ENCODE measurements around the gene DDAH2.

Gene DDAH2

DNA sequence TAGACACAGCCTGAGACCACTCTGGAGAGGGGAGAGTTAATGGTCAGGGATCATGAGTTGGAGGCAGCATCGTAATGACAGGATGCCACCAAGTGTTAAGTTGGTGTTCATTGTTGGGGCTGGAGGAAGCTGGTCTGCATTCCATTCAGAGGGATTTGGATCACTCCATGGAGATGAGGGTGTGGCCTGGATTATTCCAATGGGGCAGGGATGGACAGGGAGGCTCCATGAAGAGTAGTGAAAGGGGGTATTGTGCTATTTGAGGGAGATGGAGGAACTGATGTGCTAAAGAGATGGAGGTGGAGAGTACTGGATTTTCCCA is 34.5 kb upstream of the DDAH2 start:
- Histone ChIP-seq H2AFZ (ENCODE audit: low read length) (no peak overlapping the region), H3K27me3 (ENCODE audit: insufficient read depth, low read length) (no peaks in the 10 kb centered on the region), H4K20me1 (ENCODE audit: insufficient read depth, low read length) (no peaks in the 10 kb centered on the region), H3K4me2 (ENCODE audit: low read length) (no peak overlapping the region), H3F3A (ENCODE audit: insufficient read depth, low read length) (no peaks in the 10 kb centered on the region), H3K9ac (ENCODE audit: low read length) (no peak overlapping the region), H3K9me3 (ENCODE audit: low read length) (no peaks in the 10 kb centered on the region), H3K36me3 (ENCODE audit: insufficient read depth, low read length) (peaks cover 61% of the 10 kb centered on the region), H3K79me2 (ENCODE audit: insufficient read depth, low read length) (no peaks in the 10 kb centered on the region), H3K27ac (ENCODE audit: low read depth, low read length, poor library complexity, severe bottlenecking) (no peak overlapping the region), H3K4me3 (ENCODE audit: low read depth, low read length, poor library complexity, severe bottlenecking) (no peak overlapping the region), H3K9me2 (ENCODE audit: low read depth, low read length) (no peaks in the 10 kb centered on the region), H3K4me1 (ENCODE audit: insufficient read depth, low read length, severe bottlenecking) (no peaks in the 10 kb centered on the region)
- TF ChIP-seq EZH2 (IDR thresholded peaks at IDR 0.05; ENCODE audit: borderline replicate concordance, low read length) = no peak
- TF ChIP-seq, protein P1, sequence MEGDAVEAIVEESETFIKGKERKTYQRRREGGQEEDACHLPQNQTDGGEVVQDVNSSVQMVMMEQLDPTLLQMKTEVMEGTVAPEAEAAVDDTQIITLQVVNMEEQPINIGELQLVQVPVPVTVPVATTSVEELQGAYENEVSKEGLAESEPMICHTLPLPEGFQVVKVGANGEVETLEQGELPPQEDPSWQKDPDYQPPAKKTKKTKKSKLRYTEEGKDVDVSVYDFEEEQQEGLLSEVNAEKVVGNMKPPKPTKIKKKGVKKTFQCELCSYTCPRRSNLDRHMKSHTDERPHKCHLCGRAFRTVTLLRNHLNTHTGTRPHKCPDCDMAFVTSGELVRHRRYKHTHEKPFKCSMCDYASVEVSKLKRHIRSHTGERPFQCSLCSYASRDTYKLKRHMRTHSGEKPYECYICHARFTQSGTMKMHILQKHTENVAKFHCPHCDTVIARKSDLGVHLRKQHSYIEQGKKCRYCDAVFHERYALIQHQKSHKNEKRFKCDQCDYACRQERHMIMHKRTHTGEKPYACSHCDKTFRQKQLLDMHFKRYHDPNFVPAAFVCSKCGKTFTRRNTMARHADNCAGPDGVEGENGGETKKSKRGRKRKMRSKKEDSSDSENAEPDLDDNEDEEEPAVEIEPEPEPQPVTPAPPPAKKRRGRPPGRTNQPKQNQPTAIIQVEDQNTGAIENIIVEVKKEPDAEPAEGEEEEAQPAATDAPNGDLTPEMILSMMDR (IDR thresholded peaks at IDR 0.05; ENCODE audit: low read length) = no peak

DNA sequence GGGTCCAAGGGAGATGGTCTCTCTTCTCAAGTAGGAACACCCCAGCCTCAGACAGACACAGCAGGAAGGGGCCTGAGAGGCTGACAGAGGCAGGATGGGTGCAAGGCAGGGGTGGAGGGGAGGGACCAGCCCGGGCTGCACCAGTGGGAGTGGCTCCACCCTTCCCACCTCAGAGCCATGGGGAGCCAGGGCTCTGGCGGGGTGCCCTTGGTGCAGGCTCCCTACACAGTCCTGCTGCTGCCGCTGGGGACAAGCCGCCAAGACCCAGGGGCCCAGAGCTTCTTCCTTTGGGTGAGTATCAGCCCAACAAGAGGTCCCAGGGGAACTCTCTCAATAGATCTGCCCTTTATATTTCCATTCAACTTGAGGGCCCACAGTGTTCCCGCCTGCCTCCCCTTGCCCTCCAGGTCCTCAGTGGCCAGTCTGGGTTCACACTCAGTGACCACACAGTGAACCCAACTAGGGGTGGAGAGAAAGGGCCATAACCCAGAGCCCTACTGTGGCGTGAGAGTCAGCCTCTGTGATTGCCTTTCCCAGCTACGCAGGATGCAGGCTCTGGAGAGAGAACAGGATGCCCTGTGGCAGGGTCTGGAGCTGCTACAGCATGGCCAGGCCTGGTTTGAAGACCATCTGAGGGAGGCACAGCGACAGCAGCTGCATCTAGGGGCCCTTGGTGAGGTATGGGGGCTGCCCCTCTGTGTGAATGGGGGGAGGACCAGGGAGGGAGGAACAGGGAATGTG is 33.9 kb upstream of the DDAH2 start:
- H3K36me3 ChIP-seq (ENCODE audit: insufficient read depth, low read length) = peaks cover 67% of the 10 kb centered on the region
- H3K4me3 ChIP-seq (ENCODE audit: low read depth, low read length, poor library complexity, severe bottlenecking) = no peak overlapping the region
- TF ChIP-seq EZH2 (IDR thresholded peaks at IDR 0.05; ENCODE audit: borderline replicate concordance, low read length) = no peak
- TF ChIP-seq, protein P1 (IDR thresholded peaks at IDR 0.05; ENCODE audit: low read length) = no peak
- H3K9me2 ChIP-seq (ENCODE audit: low read depth, low read length) = no peaks in the 10 kb centered on the region
- no peak overlapping the region for H3K9ac ChIP-seq (ENCODE audit: low read length)
- no peak overlapping the region for H3K4me2 ChIP-seq (ENCODE audit: low read length)
- H4K20me1 ChIP-seq (ENCODE audit: insufficient read depth, low read length) = no peaks in the 10 kb centered on the region
- no peaks in the 10 kb centered on the region for H3K4me1 ChIP-seq (ENCODE audit: insufficient read depth, low read length, severe bottlenecking)
- no peaks in the 10 kb centered on the region for H3K27me3 ChIP-seq (ENCODE audit: insufficient read depth, low read length)
- no peak overlapping the region for H3K27ac ChIP-seq (ENCODE audit: low read depth, low read length, poor library complexity, severe bottlenecking)
- no peaks in the 10 kb centered on the region for H3K9me3 ChIP-seq (ENCODE audit: low read length)
- no peak overlapping the region for H2AFZ ChIP-seq (ENCODE audit: low read length)
- H3F3A ChIP-seq (ENCODE audit: insufficient read depth, low read length) = no peaks in the 10 kb centered on the region
- no peaks in the 10 kb centered on the region for H3K79me2 ChIP-seq (ENCODE audit: insufficient read depth, low read length)

- Histone ChIP-seq H3K9me3 (ENCODE audit: low read length) (no peaks in the 10 kb centered on the region), H4K20me1 (ENCODE audit: insufficient read depth, low read length) (no peaks in the 10 kb centered on the region), H3K4me1 (ENCODE audit: insufficient read depth, low read length, severe bottlenecking) (no peaks in the 10 kb centered on the region), H3K4me3 (ENCODE audit: low read depth, low read length, poor library complexity, severe bottlenecking) (no peak within 1 kb of the TSS), H3F3A (ENCODE audit: insufficient read depth, low read length) (no peaks in the 10 kb centered on the region), H3K79me2 (ENCODE audit: insufficient read depth, low read length) (no peaks in the 10 kb centered on the region), H3K36me3 (ENCODE audit: insufficient read depth, low read length) (peaks cover 70% of the 10 kb centered on the region), H3K9me2 (ENCODE audit: low read depth, low read length) (no peaks in the 10 kb centered on the region), H2AFZ (ENCODE audit: low read length) (no peak within 1 kb of the TSS), H3K27me3 (ENCODE audit: insufficient read depth, low read length) (no peaks in the 10 kb centered on the region), H3K4me2 (ENCODE audit: low read length) (no peak within 1 kb of the TSS), H3K9ac (ENCODE audit: low read length) (no peak within 1 kb of the TSS), H3K27ac (ENCODE audit: low read depth, low read length, poor library complexity, severe bottlenecking) (no peak within 1 kb of the TSS)
- TF ChIP-seq EZH2 (IDR thresholded peaks at IDR 0.05; ENCODE audit: borderline replicate concordance, low read length) = no peak
- TF ChIP-seq, protein P1 (IDR thresholded peaks at IDR 0.05; ENCODE audit: low read length) = no peak
These were observed 33.3 kb upstream of the DDAH2 start, which contains the start of gene SAPCD1 for GRCh38 chr6:31762356-31762755. Gene SAPCD1, plus strand, starts transcription at chr6:31762656. Its CDS starts 399 bp downstream, at chr6:31763055.

All from OCI-LY1 (cell line).